D721Med (cell line): ENCODE results near the gene PRKCA.
"Not testable (repeated sequence)": the region's sequence is repeated elsewhere in the genome, so short reads cannot be mapped to it uniquely, and the experiment has no call there.

Source experiments
- DNase-seq: peaks from one replicate; pipeline ENCODE4 v3.0.0; 2011; ENCODE audit warnings: low spot score; ENCODE audit not compliant: insufficient read length
- FAIRE-seq: peaks from 2 replicates; lab custom pipeline; 2011; peaks lifted over from hg19 to GRCh38; lab: Jason Lieb, UNC
- CTCF ChIP-seq: IDR thresholded peaks from 2 replicates; pipeline ENCODE4 v1.5.1; 2012; ENCODE audit warnings: mild to moderate bottlenecking, control low read depth; ENCODE audit not compliant: insufficient read depth; ENCODE audit errors: missing control alignments

PRKCA gene

GRCh38 chr17:66720027-66720426, 417.6 kb downstream of the PRKCA start:
- no peak for TF ChIP-seq CTCF
- no peak for DNase-seq
- FAIRE-seq = no peak

- no peak for DNase-seq
- FAIRE-seq = no peak
- no peak for TF ChIP-seq CTCF
Observed at GRCh38 chr17:66720567-66720966, 418.2 kb downstream of the PRKCA start.

GRCh38 chr17:66722341-66722740, 419.9 kb downstream of the PRKCA start:
- DNase-seq (no peak), FAIRE-seq (no peak)
- TF ChIP-seq CTCF = no peak

GRCh38 chr17:66724581-66725341, 422.3 kb downstream of the PRKCA start:
- no peak for DNase-seq
- FAIRE-seq = no peak
- no peak for TF ChIP-seq CTCF

GRCh38 chr17:66725438-66725837, 423.0 kb downstream of the PRKCA start:
- DNase-seq, FAIRE-seq: not testable (repeated sequence)

GRCh38 chr17:66725956-66726355, 423.5 kb downstream of the PRKCA start:
- no peak for TF ChIP-seq CTCF
- no peak for FAIRE-seq
- DNase-seq = no peak

- no peak for TF ChIP-seq CTCF
- FAIRE-seq = no peak
- no peak for DNase-seq
Observed at GRCh38 chr17:66726371-66726770, 424.0 kb downstream of the PRKCA start.

GRCh38 chr17:66726846-66727245, 424.4 kb downstream of the PRKCA start:
- DNase-seq (no peak), FAIRE-seq (no peak)
- TF ChIP-seq CTCF = no peak
